Measurements from ENCODE around the gene EPHB1.

Gene EPHB1

DNA sequence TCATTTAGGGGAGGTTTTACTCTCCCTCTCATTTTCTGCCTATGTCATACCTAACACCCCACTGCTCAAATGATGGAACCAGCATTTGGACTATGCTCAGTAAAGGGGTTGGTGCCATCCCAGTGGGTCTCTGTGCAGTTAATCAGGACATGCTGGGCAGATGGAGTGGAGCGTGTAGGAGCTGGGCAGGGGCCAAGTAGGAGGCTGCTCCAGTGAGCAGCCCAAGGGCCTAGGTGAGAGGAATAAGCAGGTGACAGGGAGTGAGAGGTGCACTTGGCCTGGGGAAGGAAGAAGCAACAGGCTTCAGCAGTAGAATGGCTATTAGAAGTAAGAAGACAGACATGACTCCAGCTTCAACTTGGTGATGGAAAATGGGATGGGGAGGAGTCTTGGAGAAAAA, 72.2 kb downstream of the EPHB1 start:
- in situ Hi-C loops (cut with HindIII; ENCODE audit: low sequenced_read_pairs), result no loop called here
- TF ChIP-seq, protein P1, sequence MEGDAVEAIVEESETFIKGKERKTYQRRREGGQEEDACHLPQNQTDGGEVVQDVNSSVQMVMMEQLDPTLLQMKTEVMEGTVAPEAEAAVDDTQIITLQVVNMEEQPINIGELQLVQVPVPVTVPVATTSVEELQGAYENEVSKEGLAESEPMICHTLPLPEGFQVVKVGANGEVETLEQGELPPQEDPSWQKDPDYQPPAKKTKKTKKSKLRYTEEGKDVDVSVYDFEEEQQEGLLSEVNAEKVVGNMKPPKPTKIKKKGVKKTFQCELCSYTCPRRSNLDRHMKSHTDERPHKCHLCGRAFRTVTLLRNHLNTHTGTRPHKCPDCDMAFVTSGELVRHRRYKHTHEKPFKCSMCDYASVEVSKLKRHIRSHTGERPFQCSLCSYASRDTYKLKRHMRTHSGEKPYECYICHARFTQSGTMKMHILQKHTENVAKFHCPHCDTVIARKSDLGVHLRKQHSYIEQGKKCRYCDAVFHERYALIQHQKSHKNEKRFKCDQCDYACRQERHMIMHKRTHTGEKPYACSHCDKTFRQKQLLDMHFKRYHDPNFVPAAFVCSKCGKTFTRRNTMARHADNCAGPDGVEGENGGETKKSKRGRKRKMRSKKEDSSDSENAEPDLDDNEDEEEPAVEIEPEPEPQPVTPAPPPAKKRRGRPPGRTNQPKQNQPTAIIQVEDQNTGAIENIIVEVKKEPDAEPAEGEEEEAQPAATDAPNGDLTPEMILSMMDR (IDR thresholded peaks at IDR 0.05; ENCODE audit: low read depth, low read length, missing control alignments), result no peak
- DNase-seq (ENCODE audit: low read depth), result no peak
- H3K4me3 ChIP-seq (ENCODE audit: low read depth, low read length), result no peak overlapping the region

DNA sequence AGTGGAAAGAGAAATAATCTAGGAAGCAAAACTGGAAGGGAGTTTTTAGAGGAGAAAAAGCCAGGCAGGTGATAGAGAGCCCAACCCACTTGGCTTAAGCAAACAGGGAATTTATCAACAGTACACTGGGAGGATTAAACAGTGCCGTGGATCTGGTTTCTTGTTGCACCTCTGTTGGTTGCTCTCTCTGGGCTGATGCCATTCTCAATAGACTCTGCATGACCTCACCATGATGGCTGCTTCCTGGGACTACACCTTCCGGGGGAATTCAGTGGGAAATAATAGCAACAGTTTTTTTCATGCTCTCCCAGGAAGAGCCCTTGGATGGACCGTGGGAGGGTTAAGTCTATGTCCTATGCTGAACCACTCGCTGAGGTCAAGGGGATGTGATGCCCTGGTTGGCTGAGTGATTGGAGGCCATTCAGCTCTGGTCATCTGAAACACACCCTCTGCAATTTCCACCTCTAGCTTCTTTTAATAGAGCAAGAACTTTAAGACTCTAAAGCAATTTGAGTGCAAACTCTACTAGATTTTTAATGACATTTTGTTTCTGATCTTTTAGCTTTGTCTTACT, 74.2 kb downstream of the EPHB1 start:
- no peak overlapping the region for H3K4me3 ChIP-seq (ENCODE audit: low read depth, low read length)
- in situ Hi-C loops (cut with HindIII; ENCODE audit: low sequenced_read_pairs), result no loop called here

DNA sequence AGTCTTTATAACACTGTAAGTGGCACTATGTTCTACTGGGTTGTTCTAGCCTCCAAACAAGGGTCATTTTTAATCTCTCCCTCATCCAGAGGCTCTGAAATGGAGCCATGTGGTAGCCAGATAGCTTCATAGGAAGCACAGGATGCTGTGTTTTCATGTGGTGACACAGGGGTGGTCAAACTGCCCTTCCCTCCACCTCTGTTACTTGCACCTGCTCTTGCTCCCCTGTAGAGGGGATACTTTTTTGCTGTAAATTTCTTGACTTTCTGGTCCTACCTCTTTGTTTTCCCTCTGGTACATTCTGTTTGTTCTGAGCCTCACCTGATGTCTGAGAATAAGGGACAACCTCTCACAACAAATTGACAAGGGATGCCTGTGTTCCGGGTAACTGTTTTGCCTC, 76.8 kb downstream of the EPHB1 start:
- no peak overlapping the region for H3K4me3 ChIP-seq (ENCODE audit: low read depth, low read length)
- in situ Hi-C loops (cut with HindIII; ENCODE audit: low sequenced_read_pairs), result no loop called here
- TF ChIP-seq, protein P1 (IDR thresholded peaks at IDR 0.05; ENCODE audit: low read depth, low read length, missing control alignments), result no peak
- DNase-seq (ENCODE audit: low read depth), result no peak

More for the DNA sequence above, 74.2 kb downstream of the EPHB1 start:
- TF ChIP-seq, protein P1 (IDR thresholded peaks at IDR 0.05; ENCODE audit: low read depth, low read length, missing control alignments), result no peak
- DNase-seq (ENCODE audit: low read depth), result no peak

DNA sequence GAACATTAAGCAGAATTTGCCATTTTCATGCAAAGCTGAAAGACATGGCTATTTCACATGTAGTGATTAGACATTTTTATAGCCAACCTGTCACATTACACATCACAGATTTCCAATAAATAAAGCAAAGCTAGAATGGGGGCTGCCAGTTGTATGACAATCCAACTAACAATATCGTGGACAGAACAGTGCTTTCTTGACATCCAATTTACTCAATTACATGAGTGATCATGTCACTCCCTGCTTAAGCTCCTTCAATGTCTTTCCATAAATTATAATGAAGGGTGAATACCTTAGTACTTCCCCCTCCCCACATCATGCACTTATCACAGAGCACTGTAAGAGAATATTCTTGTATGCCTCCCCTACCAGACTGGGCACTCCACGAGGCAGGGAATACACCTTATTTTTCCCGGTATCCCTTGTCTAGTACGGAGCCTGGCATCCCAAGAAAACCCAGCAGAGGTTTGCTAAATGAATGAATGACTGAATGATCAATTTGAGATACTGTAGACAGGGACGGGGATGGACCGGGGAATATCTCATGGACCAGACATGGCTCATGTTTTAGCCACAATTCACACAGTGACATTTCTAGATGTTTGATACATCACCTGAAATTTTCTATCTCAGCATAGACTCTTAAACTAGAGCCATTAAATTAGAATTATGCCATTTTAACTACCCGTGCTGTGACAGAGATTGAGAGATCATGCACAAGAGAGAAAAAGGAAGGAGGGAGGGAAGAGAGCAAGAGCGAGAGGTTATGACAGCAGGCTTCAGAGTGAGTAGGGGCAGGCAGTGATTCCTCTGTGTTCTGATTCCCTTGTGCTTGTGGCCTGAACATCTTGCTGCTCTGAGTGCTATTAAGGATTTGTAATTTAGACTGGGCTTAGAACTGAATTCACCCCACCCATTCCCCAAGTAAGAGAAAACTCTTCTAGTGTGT, 77.7 kb downstream of the EPHB1 start:
- no peak overlapping the region for H3K4me3 ChIP-seq (ENCODE audit: low read depth, low read length)
- DNase-seq (ENCODE audit: low read depth), result no peak
- TF ChIP-seq, protein P1 (IDR thresholded peaks at IDR 0.05; ENCODE audit: low read depth, low read length, missing control alignments), result no peak
- in situ Hi-C loops (cut with HindIII; ENCODE audit: low sequenced_read_pairs), result no loop called here

DNA sequence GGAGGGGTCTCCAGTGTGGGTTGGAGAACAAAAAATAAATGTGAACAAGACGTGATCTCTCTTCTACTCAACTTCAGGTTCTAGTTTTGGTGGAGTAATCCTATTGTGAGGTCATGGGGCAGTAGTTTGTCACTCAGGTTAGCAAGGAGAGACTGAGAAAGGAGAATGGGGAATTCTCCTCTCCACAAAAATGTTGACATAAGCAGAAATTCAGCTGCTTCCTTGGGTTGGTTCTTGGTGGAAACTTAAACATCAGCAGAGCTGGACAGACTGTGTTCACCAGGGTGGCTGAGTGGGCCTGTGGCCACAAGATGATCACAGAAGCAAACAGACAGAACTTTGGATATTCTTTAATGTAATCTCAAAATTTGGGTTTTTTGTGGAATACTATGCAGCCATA, 78.7 kb downstream of the EPHB1 start:
- no peak for DNase-seq (ENCODE audit: low read depth)
- in situ Hi-C loops (cut with HindIII; ENCODE audit: low sequenced_read_pairs), result no loop called here
- H3K4me3 ChIP-seq (ENCODE audit: low read depth, low read length), result no peak overlapping the region
- TF ChIP-seq, protein P1 (IDR thresholded peaks at IDR 0.05; ENCODE audit: low read depth, low read length, missing control alignments), result no peak

DNA sequence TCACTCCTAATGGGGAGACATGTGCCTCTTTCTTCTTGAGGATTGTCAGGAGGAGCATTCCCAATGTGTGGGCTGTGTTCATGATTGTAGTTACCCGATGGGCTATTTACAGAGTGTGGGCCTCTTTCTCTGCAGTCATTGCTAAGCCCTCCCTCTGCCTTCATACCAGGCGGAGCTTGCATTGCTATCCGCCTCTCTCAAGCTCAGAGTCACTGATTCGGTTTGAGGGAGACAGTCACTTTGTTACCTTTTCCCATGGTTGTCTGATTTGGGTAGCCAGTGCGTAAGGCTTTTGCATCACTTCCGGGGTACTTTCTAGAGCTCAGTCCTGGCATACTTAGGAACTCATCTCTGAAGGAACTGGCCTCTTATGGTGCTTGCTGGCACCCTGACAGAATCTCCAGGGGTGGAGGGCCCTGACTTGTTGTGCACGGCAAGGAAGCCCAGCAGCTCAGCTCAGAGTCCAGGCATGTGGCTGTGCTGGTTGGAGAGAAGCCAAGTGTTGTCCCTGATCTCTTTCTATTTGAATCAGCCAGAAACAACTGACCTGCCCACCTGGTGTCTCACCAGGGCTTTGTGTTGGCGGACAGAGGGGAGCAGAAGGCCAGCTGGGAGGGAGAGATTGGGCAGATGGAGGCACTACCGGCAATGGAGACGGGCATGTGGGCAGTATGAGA, 79.8 kb downstream of the EPHB1 start:
- no peak for DNase-seq (ENCODE audit: low read depth)
- TF ChIP-seq, protein P1 (IDR thresholded peaks at IDR 0.05; ENCODE audit: low read depth, low read length, missing control alignments), result no peak
- in situ Hi-C loops (cut with HindIII; ENCODE audit: low sequenced_read_pairs), result no loop called here

More for the DNA sequence above, 79.8 kb downstream of the EPHB1 start:
- H3K4me3 ChIP-seq (ENCODE audit: low read depth, low read length), result no peak overlapping the region
